NCI-H345 treated with DMSO at 0.1 percent for 48 hours (cell line): Measurements from ENCODE around the gene SYNJ2BP.

Source experiments
- DNase-seq: peaks from one replicate; lab custom pipeline; 2025; ENCODE audit not compliant: unreplicated experiment; lab: John Stamatoyannopoulos, UW

The SYNJ2BP gene

GRCh38 chr14:70392676-70393075, 24.2 kb downstream of the SYNJ2BP start:
- DNase-seq: no peak

GRCh38 chr14:70391493-70392391, 25.1 kb downstream of the SYNJ2BP start:
- DNase-seq: no peak

GRCh38 chr14:70382536-70382935, 34.4 kb downstream of the SYNJ2BP start:
- DNase-seq: no peak

- DNase-seq: no peak
Observed at GRCh38 chr14:70380824-70381223, 36.1 kb downstream of the SYNJ2BP start.

GRCh38 chr14:70378696-70379095, 38.2 kb downstream of the SYNJ2BP start:
- no peak for DNase-seq
